ENCODE data around the gene JADE1. TPM values are rescaled to one million over a fixed set of nuclear protein-coding genes. Genes with fewer than 3 reads are reported as not detected.
A peak's percentile ranks its signal among the peaks of the same experiment; 100 is the strongest.

JADE1 gene
- total and polyA plus RNA-seq, 2 donors: 17.0 to 33.6 TPM

GRCh38 chr4:128862608-128863311 lies 53.3 kb downstream of the JADE1 start:
- DNase-seq (ENCODE audit: extremely low spot score): no peak
- Histone ChIP-seq H3K27ac (ENCODE audit: low read depth) (no peak overlapping the region), H3K4me1 (ENCODE audit: insufficient read depth) (no peaks in the 10 kb centered on the region), H3K36me3 (ENCODE audit: insufficient read depth) (no peaks in the 10 kb centered on the region), H3K4me3 (ENCODE audit: low read depth, low read length) (no peak overlapping the region)
- WGBS: 83% methylated on average over 14 of the region's 14 CpGs

GRCh38 chr4:128863312-128864075 lies 54.0 kb downstream of the JADE1 start:
- H3K4me3 ChIP-seq (ENCODE audit: low read depth, low read length): no peak overlapping the region
- H3K27ac ChIP-seq (ENCODE audit: low read depth): no peak overlapping the region

GRCh38 chr4:128865132-128865531 lies 55.6 kb downstream of the JADE1 start:
- Histone ChIP-seq H3K36me3 (ENCODE audit: insufficient read depth) (no peaks in the 10 kb centered on the region), H3K4me1 (ENCODE audit: insufficient read depth) (no peaks in the 10 kb centered on the region), H3K27ac (ENCODE audit: low read depth) (no peak overlapping the region), H3K4me3 (ENCODE audit: low read depth, low read length) (no peak overlapping the region)
- 81% methylated on average over 2 of the region's 2 CpGs for WGBS
- no peak for DNase-seq (ENCODE audit: extremely low spot score)

More at GRCh38 chr4:128863312-128864075, 54.0 kb downstream of the JADE1 start:
- H3K36me3 ChIP-seq (ENCODE audit: insufficient read depth): no peaks in the 10 kb centered on the region
- no peaks in the 10 kb centered on the region for H3K4me1 ChIP-seq (ENCODE audit: insufficient read depth)
- WGBS: 40% methylated on average over 10 of the region's 10 CpGs
- peak; percentile 40 for DNase-seq (ENCODE audit: extremely low spot score)

DNA sequence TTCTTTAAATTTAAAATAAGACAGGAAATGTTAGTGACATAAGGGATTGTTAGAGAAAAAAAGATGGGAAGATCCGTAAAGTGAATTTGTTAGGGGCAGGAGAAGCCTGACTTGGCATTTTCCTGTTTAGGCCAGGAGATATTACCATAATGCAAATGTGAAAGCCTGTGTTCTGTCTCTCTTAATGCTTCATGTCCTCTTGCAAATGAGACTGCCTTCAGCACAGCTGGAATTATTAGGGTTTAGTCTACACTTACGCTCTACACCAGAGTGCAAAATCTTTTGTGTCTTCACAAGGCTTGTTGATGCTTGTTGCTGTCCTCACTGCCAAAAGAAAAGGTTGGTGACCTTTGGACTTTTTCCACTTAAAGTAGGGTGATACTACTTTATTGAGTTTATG lies 56.8 kb downstream of the JADE1 start:
- H3K4me1 ChIP-seq (ENCODE audit: insufficient read depth): no peaks in the 10 kb centered on the region
- H3K36me3 ChIP-seq (ENCODE audit: insufficient read depth): no peaks in the 10 kb centered on the region
- H3K27ac ChIP-seq (ENCODE audit: low read depth): no peak overlapping the region
- WGBS: 94% methylated on average over 2 of the region's 2 CpGs
- DNase-seq (ENCODE audit: extremely low spot score): no peak
- H3K4me3 ChIP-seq (ENCODE audit: low read depth, low read length): no peak overlapping the region

GRCh38 chr4:128866691-128867090 lies 57.2 kb downstream of the JADE1 start:
- Histone ChIP-seq H3K36me3 (ENCODE audit: insufficient read depth) (no peaks in the 10 kb centered on the region), H3K4me3 (ENCODE audit: low read depth, low read length) (no peak overlapping the region), H3K4me1 (ENCODE audit: insufficient read depth) (no peaks in the 10 kb centered on the region), H3K27ac (ENCODE audit: low read depth) (no peak overlapping the region)
- DNase-seq (ENCODE audit: extremely low spot score): no peak
- 79% methylated on average over 1 of the region's 1 CpG for WGBS

DNA sequence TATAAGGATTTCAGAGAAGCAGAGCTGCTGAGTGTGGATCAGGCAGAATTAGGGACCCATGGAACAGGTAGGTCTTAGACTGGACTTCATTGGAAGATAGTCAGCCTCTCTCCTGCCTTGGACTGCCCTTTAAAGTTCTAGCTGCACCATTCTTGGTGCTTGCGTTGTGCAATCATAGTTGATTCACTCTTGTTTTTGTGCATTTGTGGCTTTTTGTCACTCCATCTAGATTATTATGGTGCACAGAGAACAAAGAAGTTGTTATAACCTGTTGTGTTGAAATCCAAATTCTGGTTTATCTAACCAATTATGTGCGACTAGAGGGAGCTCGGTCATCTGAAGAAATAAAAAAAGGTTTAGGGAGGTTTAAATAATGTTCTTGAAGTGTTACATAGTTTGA lies 59.3 kb downstream of the JADE1 start:
- no peaks in the 10 kb centered on the region for H3K4me1 ChIP-seq (ENCODE audit: insufficient read depth)
- WGBS: 94% methylated on average over 3 of the region's 3 CpGs
- no peak overlapping the region for H3K27ac ChIP-seq (ENCODE audit: low read depth)
- DNase-seq (ENCODE audit: extremely low spot score): no peak
- H3K4me3 ChIP-seq (ENCODE audit: low read depth, low read length): no peak overlapping the region
- peaks cover 7% of the 10 kb centered on the region for H3K36me3 ChIP-seq (ENCODE audit: insufficient read depth)

DNA sequence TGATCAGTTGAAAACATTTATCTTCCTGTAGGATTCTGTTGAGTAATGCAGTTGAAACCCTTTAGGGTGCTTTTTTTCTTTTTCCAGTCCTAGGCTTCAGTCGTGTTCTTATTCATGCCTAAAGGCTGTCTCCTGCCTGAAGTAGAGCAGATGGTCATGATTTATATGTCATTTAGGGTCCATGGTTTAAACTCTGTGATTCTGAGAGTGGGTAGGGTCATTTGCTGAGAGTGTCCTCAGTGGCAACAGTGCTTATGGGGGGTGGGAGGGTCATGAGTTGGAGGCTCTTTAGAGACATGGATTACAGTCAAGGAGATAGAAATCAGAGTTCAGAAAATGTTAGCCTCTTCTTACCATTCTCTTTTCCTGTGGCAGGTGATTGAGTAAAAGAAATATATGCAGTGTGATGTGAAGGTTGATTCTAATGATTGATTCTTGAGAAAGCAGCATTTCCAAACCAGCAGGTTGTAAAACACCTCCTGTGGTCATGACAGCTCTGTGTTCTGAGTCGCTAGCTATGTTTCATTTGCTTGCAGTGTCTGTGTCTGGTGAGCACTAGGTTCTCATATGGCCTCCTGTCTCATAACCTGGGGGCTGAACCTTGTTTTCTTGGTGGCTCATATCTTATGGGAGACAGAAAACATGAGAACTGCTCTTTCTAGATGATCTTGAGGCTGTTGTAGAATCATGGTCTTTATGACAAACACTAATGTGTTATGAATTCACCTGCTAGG lies 60.4 kb downstream of the JADE1 start:
- Histone ChIP-seq H3K4me1 (ENCODE audit: insufficient read depth) (no peaks in the 10 kb centered on the region), H3K36me3 (ENCODE audit: insufficient read depth) (peaks cover 7% of the 10 kb centered on the region), H3K27ac (ENCODE audit: low read depth) (no peak overlapping the region), H3K4me3 (ENCODE audit: low read depth, low read length) (no peak overlapping the region)
- WGBS: 84% methylated on average over 2 of the region's 2 CpGs
- no peak for DNase-seq (ENCODE audit: extremely low spot score)

DNA sequence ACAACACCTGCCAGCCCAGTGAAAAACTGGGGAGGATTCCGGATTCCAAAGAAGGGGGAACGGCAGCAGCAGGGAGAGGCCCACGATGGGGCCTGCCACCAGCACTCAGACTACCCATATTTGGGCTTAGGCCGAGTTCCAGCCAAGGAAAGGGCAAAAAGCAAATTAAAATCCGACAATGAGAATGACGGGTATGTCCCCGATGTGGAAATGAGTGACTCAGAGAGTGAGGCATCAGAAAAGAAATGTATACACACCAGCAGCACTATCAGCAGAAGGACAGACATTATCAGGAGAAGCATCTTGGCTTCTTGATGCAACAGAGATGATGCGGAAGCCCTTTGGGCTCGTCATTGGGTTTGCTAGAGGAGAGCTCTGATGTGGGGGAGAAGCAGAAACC lies 62.4 kb downstream of the JADE1 start:
- no peak overlapping the region for H3K4me3 ChIP-seq (ENCODE audit: low read depth, low read length)
- H3K27ac ChIP-seq (ENCODE audit: low read depth): no peak overlapping the region
- 87% methylated on average over 9 of the region's 9 CpGs for WGBS
- no peaks in the 10 kb centered on the region for H3K4me1 ChIP-seq (ENCODE audit: insufficient read depth)
- no peak for DNase-seq (ENCODE audit: extremely low spot score)
- H3K36me3 ChIP-seq (ENCODE audit: insufficient read depth): peaks cover 7% of the 10 kb centered on the region

- Histone ChIP-seq H3K4me1 (ENCODE audit: insufficient read depth) (no peaks in the 10 kb centered on the region), H3K4me3 (ENCODE audit: low read depth, low read length) (no peak overlapping the region), H3K27ac (ENCODE audit: low read depth) (no peak overlapping the region), H3K36me3 (ENCODE audit: insufficient read depth) (peaks cover 7% of the 10 kb centered on the region)
- DNase-seq (ENCODE audit: extremely low spot score): no peak
- 86% methylated on average over 2 of the region's 2 CpGs for WGBS
Measured at GRCh38 chr4:128876200-128876599, 66.7 kb downstream of the JADE1 start.

- H3K4me1 ChIP-seq (ENCODE audit: insufficient read depth): no peaks in the 10 kb centered on the region
- H3K27ac ChIP-seq (ENCODE audit: low read depth): no peak overlapping the region
- H3K4me3 ChIP-seq (ENCODE audit: low read depth, low read length): no peak overlapping the region
- peaks cover under 1% of the 10 kb centered on the region for H3K36me3 ChIP-seq (ENCODE audit: insufficient read depth)
- 92% methylated on average over 4 of the region's 4 CpGs for WGBS
- DNase-seq (ENCODE audit: extremely low spot score): no peak
Measured at GRCh38 chr4:128877934-128878333, 68.4 kb downstream of the JADE1 start.

- Histone ChIP-seq H3K27ac (ENCODE audit: low read depth) (no peak overlapping the region), H3K4me1 (ENCODE audit: insufficient read depth) (no peaks in the 10 kb centered on the region), H3K36me3 (ENCODE audit: insufficient read depth) (no peaks in the 10 kb centered on the region), H3K4me3 (ENCODE audit: low read depth, low read length) (no peak overlapping the region)
- 80% methylated on average over 2 of the region's 2 CpGs for WGBS
- DNase-seq (ENCODE audit: extremely low spot score): no peak
Measured at GRCh38 chr4:128879283-128879682, 69.8 kb downstream of the JADE1 start.

DNA sequence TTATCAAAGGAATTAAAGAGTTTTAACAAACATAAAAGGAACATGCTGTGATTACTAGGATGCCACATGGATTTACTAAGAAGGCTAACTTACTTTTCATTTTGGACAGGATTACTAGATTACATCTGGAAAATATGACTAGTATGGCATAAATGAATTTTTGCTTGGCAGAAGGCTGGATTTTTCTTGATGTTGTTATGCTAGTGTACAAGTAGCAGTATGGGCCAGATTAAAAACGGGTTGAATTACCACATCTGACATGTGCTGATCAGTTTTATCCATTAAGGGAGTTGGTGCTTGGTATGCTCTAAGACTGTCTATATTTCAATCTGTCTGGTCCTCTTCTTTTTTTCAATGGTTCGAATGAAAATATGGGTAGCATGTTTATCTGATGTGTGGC lies 70.5 kb downstream of the JADE1 start:
- Histone ChIP-seq H3K4me3 (ENCODE audit: low read depth, low read length) (no peak overlapping the region), H3K36me3 (ENCODE audit: insufficient read depth) (no peaks in the 10 kb centered on the region), H3K27ac (ENCODE audit: low read depth) (no peak overlapping the region), H3K4me1 (ENCODE audit: insufficient read depth) (no peaks in the 10 kb centered on the region)
- no peak for DNase-seq (ENCODE audit: extremely low spot score)
- WGBS: 70% methylated on average over 2 of the region's 2 CpGs

- Histone ChIP-seq H3K4me1 (ENCODE audit: insufficient read depth) (no peaks in the 10 kb centered on the region), H3K4me3 (ENCODE audit: low read depth, low read length) (no peak overlapping the region), H3K27ac (ENCODE audit: low read depth) (no peak overlapping the region), H3K36me3 (ENCODE audit: insufficient read depth) (no peaks in the 10 kb centered on the region)
- 82% methylated on average over 4 of the region's 4 CpGs for WGBS
- DNase-seq (ENCODE audit: extremely low spot score): no peak
Measured at GRCh38 chr4:128880662-128881061, 71.2 kb downstream of the JADE1 start.

DNA sequence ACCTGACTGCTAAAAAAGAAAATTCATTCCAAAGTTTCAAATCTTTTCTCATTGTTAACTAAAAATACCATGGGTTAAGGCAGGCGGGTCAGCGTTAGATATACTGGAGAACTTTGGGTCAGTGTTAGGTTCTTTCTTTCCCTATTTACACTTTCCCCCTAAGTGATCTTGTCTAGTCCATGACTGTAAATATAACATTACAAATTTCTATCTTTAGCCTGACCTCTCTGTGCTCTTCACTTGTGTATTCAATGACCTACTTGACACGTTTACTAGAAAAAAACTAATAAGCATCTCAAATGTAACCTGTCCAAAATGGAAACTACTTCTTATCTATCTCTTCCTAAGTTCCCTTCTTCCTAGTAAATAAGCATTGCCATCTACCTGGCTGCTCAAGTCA lies 95.3 kb downstream of the JADE1 start:
- H3K4me1 ChIP-seq (ENCODE audit: insufficient read depth): no peaks in the 10 kb centered on the region
- 92% methylated on average over 3 of the region's 3 CpGs for WGBS
- no peaks in the 10 kb centered on the region for H3K36me3 ChIP-seq (ENCODE audit: insufficient read depth)
- H3K4me3 ChIP-seq (ENCODE audit: low read depth, low read length): no peak overlapping the region
- H3K27ac ChIP-seq (ENCODE audit: low read depth): no peak overlapping the region
- no peak for DNase-seq (ENCODE audit: extremely low spot score)

Measured in urinary bladder (tissue), 4 donors.